Vagina (tissue), 2 donors: ENCODE results near the gene ZNF487.

Source experiments
- POLR2A ChIP-seq, 2 donors: fragments of 450-650 bp; IDR thresholded peaks; one replicate each; pipeline ENCODE4 v1.6.1; 2017; ENCODE audit warnings: antibody characterized with exemption in 2 of 2, mild to moderate bottlenecking in 2 of 2, moderate library complexity in 2 of 2
- POLR2AphosphoS5 ChIP-seq, 2 donors: sonication (generic); formaldehyde crosslinking; IDR thresholded peaks; one replicate each; pipeline ENCODE4 v1.9.0; 2017; ENCODE audit warnings: antibody characterized with exemption in 2 of 2, mild to moderate bottlenecking in 2 of 2, low read depth in 1 of 2; ENCODE audit not compliant: insufficient read depth in 1 of 2
- TF ChIP-seq, protein P1 (sequence below), 3 experiments: fragments of 450-650 bp in 2 of 3; fragments of 200-600 bp in 1 of 3; sonication (generic) in 1 of 3; IDR thresholded peaks; one replicate each; pipeline ENCODE4 v1.5.1; 2017 to 2019; ENCODE audit warnings: antibody characterized with exemption in 3 of 3, mild to moderate bottlenecking in 2 of 3, moderate library complexity in 2 of 3

DNA sequence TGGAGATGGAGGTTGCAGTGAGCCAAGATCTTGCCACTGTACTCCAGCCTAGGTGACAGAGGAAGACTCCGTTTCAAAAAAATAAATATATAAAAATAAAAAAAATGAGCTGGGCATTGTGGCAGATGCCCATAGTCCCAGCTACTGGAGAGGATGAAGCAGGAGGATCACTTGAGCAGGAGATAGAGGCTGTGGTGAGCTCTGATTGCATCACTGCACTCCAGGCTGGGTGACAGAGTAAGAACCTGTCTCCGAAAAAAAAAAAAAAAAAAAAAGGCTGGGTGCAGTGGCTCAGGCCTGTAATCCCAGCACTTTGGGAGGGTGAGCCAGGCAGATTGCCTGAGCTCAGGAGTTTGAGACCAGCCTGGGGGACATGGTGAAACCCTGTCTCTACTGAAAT lies 11.8 kb downstream of the ZNF487 start:
- TF ChIP-seq, protein P1, sequence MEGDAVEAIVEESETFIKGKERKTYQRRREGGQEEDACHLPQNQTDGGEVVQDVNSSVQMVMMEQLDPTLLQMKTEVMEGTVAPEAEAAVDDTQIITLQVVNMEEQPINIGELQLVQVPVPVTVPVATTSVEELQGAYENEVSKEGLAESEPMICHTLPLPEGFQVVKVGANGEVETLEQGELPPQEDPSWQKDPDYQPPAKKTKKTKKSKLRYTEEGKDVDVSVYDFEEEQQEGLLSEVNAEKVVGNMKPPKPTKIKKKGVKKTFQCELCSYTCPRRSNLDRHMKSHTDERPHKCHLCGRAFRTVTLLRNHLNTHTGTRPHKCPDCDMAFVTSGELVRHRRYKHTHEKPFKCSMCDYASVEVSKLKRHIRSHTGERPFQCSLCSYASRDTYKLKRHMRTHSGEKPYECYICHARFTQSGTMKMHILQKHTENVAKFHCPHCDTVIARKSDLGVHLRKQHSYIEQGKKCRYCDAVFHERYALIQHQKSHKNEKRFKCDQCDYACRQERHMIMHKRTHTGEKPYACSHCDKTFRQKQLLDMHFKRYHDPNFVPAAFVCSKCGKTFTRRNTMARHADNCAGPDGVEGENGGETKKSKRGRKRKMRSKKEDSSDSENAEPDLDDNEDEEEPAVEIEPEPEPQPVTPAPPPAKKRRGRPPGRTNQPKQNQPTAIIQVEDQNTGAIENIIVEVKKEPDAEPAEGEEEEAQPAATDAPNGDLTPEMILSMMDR (IDR thresholded peaks at IDR 0.05) = no peak
- TF ChIP-seq POLR2AphosphoS5 (IDR thresholded peaks at IDR 0.05; ENCODE audit: insufficient read depth in 1 of 2, low read depth in 1 of 2) (no peak), POLR2A (IDR thresholded peaks at IDR 0.05) (no peak)
